NCI-H526 (cell line): Measurements from ENCODE around the gene DYSF.

Experiments
- DNase-seq, 2 experiments: peaks; one replicate each; lab custom pipeline; 2025; lab: John Stamatoyannopoulos, UW

DYSF gene

DNA sequence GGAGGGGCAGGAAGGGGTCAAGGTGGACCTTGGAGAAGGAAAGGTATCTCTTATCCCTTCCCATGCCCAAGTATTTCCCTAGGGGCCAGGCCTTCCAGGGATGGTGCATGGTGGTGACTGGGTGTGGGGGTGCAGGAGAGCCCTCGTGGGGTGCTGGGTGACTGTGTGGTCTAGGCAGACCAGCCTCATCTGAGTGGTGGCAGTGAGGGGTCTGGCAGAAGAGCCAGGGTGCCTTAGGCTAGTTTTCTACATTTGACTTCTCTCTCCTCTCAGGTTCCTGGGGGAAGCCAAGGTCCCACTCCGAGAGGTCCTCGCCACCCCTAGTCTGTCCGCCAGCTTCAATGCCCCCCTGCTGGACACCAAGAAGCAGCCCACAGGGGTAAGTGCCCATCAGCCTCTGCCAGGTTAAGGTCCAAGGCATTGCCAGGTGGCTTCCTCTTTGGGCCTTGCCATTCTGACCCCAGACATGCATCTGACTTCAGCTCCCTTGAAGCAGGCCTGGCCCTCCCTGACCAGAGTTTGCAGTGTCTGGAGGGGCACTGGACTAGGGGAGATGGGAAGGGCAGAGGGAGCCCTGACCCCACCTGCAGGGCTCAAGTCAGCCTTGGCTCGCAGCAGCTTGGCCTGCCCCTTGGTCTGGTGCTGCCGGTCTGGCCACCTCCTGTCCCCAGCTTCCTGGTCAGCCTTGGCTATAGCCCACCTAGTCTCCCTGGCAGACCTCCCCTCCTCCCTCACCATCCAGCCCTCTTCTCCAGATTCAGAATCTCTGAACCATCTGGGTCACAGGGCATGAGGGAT lies 49.8 kb downstream of the DYSF start:
- no peak for DNase-seq

DNA sequence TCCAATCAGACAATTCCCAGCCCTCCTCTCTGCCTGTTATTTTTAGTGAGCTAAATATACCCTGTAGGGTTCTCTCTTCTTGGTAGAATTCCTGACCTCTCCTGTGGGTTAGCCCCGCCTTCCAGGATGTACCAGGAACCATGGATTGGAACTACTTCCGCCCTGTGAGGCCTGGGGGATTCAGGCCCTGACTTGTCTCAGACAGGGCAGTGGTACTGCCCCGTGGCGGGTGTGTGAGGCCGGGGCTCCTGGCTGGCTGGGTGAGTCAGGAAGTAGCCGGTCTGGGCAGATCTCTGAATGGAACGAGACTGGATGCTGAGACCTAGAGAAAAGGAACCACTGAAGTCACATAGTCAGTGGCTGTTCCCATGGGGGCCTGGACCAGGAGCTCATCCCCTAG lies 50.5 kb downstream of the DYSF start:
- no peak for DNase-seq

DNA sequence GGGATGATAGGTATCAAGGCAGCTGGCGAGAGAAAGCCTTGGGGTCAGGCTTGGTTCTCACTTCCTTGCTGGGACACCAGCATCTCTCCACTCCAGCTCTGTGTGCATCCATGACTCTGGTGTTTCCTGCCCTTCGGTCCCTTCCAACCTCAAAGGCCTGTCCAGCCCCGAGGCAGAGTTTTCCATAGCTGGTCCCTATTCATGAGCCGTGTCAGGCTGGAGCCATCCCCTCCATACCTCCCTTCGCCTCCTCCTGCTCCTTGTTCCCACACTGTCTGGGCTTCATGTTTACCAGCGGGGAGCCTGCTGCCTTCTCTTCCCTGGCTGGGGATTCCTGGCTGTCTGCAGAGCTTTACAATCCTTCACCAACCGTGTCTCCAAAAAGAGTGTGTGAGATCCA lies 51.2 kb downstream of the DYSF start:
- DNase-seq = no peak

DNA sequence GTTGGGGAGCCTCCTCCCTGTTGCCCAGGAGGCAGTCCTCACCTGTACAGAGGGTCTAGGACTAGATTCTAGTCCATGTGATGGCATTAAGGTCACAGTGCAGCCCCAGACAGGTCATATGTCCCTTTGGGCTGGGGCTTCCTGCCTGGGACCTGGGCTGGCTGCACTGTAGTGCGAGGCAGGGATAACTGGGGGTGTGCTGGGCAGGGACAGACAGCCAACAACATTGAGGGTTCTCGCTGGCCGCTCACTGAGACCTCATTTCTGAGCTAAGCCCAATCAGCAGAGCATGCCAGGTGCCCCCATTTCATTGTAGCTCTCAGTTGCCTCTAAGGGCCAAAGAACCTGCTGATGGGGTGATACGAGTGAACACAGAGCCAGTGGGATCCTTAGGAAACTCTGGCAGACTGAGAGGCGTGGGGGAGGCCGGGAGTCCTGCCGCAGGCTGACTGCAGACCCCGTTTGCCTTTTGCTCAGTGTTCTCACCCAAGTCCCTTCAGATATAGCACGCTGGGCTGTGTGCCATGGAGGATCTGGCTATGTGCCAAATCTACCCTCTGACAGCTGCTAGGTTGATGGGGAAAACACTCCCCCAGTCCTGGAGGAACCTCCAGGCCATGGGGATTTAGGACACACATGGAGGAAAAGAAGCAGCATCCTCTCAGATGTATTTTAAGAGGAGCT lies 51.9 kb downstream of the DYSF start:
- DNase-seq = no peak

DNA sequence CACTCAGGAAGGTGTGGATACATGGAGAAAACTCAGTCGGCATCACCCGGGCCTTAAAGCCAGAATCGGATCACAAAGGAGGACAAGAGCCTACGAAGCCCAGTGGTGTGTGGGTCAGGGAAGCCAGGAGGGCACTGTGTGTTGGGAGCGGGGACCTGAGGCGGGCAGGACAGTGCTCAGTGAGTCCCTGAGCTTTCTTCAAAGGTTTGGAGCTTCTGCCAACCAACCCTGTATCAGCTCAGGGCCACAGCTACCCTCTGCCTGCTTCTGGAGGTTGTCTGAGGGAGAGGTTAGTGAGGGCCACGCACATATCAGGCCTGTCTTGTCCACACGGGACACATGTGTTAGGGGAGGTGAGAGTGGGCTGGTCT lies 52.4 kb downstream of the DYSF start:
- no peak for DNase-seq

DNA sequence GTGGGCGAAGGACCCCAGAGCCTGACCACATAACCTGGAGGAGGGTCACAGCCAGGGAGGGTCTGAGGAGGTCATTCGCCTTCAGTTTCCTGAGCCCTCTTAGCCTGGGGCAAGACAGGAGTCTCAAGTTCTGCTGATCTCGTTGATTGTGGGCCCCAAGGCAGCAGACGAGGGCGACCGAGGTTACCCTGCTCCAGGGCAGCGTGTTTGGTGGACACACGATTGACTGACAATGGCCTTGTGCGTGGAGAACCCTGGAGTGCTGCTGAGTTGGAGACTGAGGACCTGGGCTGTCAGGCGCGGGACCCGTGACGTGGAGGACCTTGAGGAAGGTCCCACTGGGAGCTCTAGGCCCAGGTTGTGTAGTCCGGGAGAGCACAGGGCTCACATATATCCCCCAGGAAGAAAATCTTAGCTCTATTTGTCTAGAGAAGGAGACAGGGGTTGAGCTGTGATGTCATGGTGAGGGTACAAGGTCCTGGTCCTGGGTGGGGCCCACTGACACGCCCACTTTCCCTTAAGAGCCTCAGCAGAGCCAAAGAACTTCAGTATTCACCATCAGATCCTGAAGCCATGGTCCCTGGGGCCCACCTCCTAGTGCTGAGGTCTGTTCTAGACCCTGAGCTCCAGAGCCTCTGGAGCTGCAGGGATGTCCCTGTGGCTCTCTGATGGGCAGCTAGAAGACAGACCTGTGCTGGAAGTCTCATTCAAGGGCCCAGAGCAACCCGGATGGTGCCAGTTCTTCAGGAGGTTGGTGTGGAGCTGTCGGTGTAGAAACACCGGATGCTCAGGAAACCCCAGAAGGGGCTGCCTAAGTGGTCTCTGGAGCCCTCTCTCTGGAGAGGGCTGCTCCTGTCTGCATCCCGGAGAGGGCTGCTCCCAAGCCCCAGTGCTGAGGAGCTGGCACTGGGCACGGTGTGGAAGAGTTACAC lies 53.1 kb downstream of the DYSF start:
- DNase-seq = no peak

DNA sequence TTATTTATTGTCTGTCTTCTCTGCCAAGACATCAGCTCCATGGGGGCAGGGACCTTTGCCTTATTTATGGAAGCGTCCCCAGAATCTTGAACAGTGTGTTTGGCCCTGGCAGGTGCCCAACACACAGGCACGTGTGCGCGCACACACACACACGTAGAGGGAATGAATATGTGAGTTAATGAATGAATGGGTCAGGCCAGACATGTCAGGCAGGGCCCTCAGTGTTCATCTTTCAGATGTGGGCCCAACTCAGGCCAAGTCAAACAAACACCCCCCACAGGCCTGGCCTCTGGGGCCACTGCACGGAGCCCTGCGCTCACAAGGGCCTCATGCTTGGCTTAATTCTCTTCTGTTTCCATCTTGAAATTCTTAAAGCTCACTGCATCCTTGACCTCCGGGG lies 54.1 kb downstream of the DYSF start:
- no peak for DNase-seq

DNA sequence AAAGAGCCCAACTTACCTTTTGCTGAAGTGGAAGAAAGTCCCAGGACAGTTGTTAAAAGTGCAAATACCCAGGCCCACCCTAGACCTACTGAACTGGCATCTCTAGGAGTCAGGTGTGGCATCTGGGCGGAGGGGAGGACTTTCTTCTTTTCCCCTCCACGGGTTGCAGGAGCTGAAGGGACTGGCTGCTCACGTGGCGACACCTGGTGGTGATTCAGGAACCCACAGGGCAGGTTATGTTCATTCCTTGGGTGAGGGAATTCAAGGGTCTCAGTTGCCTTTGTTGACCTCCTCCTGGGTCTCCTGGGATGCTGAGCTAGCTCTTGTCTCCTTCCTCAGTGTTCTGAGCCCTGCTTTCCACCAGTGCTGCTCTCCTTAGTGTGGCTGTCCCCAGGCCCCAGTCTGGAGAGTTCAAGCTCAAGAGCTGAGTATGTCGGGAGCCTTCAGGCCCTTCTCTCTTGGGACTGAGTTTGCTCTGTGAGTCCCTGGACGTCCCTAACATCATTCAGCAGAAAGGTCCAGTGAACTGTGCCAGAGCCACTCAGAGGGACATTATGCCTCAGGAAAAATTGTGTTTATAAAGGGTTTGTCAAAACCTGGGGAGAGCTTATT lies 56.9 kb downstream of the DYSF start:
- DNase-seq = peak; percentile 26 to 78

DNA sequence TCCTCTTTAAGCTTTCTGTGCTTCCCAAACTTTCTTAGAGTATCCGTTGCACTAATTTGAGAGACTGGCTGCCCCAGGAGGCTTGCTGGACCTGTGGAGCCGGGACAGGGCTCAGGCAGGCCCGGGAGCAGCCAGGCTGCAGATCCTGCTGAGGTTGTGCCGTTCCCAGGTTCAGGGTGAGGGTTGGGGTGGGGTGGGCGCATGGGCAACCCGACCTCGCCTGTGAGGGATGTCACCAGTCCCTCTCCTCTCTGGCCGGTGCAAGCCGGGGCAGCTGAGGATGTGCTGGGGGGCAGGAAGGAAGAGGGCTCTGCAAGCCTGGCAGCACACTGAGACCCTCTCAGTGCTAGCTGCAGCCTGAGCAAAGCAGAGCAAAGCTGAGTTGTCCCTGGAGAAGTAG lies 57.6 kb downstream of the DYSF start:
- DNase-seq = no peak

DNA sequence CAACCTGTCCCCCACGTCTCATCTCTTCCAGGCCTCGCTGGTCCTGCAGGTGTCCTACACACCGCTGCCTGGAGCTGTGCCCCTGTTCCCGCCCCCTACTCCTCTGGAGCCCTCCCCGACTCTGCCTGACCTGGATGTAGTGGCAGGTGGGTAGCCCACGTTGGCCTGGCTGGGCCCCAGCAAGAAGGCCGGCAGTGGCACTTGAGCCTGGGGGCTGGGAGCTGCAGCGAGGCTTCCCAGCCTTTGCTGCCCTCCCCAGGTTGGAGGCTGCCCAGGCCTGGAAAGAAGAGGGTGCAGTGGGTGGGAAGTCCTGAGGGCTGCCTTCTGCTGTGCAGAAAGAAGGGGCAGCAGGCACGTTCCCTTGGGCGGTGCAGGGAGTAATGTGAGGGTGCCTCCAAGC lies 58.4 kb downstream of the DYSF start:
- DNase-seq = no peak

DNA sequence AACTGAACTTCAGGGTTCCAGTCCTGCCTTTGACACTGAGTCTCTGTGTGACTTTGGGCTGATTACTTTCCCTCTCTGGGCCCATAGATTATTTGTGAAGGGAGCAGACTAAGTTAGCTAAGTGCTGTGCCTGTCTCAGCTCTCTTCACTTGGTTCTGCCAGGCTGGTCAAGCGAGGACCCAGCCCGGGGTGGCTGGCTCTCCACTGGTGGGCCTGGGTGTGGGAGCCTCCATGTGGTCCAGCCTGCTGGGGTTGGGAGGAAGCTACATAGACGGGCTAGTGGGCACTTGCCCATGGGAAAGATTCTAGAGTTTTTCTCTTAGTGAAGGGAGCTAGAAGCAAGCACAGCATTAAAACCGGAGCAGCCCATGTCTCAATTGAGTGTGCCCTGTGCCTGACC lies 59.0 kb downstream of the DYSF start:
- no peak for DNase-seq

DNA sequence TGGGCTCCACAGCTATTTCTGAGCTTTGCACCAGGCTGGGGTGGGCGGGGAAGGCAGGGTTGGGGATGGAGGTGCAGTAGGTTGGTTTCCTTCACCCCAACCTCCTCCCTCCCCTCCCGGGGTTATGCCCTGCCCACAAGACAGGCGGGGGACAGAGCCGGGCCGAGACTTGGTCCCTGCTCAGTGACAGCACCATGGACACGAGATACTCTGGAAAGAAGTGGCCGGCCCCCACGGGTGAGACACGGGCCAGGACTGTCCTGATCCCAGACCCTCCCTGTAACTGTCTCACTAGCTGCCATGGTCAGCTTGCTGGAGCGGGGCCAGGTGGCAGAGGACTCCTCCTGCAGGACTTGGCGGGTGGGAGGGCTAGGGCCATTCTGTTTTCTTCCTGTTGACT lies 59.7 kb downstream of the DYSF start:
- DNase-seq = no peak

DNA sequence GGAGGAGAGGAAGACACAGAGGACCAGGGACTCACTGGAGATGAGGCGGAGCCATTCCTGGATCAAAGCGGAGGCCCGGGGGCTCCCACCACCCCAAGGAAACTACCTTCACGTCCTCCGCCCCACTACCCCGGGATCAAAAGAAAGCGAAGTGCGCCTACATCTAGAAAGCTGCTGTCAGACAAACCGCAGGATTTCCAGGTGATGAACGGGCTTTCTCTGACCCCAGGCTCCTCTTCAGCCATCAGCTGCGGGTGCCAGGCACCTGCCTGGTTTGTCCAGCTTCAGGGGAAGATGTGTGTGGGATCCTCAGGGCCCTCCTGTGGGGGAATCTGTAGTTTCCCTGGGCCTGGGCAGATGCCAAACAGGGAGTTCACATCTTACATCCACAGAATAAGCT lies 60.4 kb downstream of the DYSF start:
- no peak for DNase-seq

DNA sequence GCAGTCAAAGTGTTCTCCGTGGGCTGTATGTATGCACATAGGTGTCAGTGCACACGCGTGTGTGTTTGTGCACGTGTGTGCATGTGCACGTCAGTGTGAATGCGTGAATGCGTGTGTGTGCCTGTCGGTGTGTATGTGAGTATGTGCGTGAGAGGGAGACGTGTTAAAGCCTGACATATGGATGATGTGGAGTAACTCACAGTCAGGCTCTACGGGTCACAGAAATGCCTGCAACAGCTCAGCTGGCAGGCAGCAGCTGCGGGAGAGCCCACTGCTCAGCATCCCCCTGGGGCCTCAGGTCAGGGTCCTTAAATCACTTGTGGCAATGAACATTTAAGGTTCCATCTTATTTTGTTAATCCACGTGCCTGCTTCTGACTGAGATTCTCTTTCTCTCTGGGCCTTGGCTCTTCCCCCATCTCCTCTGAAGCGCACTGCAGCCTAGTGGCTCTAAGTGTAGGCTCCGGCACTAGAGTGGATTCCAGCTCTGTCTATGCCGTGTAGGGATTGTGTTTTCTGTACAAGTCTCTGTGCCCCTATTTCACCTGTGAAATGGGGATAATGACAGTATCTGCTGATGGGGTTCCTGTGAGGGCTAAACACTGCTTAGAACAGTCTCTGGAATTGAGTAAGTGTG lies 63.0 kb downstream of the DYSF start:
- no peak for DNase-seq

DNA sequence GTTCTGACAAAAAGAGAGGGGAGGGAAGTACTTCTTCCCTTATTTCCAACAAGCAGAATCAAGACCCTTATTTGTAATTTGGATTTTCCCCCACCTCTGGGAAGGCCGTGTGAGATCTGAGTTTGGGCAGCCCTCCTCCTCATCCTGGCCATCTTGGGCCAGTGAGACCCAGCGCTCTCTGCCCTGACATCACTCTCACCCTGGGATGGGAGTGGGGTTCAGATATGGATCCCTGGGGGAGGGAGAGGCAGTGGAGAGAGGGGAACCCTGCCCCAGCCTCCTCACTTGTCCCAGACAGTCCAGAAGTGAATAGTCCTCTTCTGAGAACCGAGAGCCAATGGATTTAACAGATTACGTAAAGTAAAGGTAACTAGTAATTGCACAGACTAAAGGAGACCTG lies 64.5 kb downstream of the DYSF start:
- no peak for DNase-seq

DNA sequence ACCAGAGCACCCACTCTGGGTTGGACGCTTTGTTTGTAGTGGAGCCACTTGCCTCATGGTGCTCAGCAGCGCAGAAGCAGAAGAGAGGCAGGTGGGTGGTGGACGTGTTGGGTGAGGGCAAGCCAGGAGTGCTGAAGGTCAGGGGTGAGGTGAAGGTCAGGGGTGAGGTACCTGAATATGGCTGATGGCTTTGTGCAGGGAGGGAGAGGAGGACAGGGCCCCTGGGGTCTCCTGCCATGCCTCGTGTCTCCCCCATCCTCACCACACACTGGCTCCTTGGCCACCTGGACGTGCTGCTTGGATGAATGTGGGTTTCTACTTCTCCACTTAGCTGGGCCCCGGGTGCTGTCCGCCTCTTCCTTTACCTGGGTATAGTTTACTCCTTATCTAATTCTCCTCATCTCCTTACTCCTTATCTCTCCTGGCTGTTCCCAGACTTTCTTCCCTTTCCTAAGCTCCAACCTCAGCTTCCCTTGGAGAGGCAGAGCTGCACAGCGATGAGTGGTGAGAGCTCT lies 68.1 kb downstream of the DYSF start:
- no peak for DNase-seq

DNA sequence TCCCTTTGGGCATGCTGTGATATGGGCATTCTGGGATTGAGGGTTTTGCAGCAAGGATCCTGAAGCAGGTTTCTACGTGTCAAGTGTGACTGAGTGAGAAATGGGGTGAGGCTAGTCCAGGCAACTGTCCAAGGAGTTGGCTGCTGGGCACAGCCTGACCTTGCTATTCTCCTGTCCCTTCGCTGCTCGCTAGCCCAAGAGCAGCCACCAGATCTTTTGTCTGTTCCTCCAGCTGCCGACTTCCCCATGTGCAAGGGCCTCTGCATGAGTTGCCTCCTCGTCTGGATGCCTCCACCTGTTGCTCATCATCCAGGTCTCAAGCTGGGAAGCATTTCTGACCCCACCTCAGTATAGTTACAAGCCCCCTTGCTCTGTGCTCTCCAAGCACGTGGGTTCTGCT lies 71.1 kb downstream of the DYSF start:
- no peak for DNase-seq

DNA sequence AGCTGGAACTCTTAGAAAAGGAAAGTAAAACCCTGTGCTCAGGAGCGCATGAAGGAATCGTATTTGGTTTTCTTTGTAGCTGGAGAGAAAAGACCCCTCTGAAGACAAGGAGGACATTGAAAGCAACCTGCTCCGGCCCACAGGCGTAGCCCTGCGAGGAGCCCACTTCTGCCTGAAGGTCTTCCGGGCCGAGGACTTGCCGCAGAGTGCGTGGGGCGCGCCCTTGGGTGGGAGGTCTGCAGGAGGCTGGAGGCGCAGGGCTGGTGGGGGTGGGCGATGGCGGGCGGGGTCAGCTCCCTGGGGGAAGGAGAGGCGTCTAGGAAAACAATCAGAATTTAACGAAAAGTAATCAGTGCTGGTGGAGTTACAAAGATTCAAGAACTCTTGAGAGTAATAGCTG lies 72.8 kb downstream of the DYSF start:
- no peak for DNase-seq

DNA sequence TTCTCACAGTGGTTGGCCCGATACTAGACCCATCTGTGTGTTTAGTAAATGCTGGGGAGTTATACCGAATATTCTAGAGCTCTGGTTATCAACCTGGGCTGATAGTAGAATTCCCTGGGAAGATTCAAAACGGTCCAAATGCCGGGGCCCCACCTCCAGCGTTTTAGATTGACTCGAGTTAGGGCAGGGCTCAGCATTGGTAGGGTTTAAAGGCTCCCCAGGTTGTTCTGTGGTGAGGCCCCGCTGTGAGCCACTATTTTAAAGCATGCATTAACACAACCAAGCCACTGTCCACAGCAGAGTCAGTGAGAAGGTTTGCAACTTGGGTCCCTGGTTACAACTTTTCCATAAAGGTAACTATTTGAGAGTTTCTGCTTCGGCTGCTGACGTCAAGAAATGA lies 73.6 kb downstream of the DYSF start:
- DNase-seq = no peak

DNA sequence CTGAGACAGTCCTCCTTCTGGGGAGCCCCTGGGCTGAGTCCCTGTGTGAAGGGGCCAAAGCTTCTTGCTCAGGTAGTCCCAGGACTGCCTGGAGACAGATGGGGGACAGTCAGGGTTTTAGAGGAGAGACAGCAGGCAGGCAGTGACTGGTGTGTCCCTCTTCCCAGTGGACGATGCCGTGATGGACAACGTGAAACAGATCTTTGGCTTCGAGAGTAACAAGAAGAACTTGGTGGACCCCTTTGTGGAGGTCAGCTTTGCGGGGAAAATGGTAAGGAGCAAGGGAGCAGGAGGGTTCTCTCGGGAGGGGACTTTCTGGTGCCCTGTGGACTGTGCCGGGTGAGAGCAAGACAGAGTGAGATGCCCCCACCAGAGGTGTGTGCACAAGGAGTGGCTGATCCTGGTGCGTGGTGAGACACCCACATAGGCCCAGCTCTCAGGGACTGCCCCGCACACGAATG lies 74.8 kb downstream of the DYSF start:
- DNase-seq = no peak

DNA sequence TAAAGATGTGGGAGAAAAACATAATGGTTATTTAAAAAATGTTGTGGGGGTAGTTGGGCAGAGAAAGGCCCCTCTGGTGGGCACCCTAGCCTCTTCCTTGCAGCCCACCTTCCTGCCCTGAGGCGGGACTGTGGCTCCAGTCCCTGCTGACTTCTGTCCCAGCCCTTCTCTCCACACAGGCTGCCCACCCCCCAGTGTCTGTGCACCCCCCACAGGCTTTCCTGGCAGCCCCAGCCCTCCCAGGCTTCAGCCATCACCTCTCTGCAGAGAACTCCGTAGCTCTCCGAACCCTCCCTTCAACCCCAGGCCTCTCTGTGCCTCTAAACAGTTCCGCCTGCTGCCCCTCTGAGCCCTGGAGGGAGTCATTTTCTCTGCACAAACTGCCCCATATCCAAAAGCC lies 75.4 kb downstream of the DYSF start:
- DNase-seq = no peak

DNA sequence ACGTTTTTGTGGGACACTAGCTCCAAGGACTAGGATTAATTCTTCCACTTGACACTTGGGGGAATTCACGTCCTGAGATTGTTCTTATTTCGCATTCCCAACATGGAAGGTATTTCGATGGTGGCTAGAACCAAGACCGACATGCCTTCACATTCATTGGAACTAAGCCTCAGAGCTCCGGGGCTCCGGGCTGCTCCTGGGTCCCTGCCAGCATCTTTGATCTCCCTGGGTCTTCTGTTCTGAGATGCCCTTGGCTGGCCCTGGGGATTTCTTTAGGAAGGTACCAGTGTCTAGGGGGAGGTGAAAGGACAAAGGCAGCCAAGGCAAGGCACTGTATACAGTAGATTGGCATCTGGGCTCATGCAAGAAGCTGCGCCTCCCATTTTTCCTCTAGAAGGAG lies 76.8 kb downstream of the DYSF start:
- no peak for DNase-seq
